Measurements from ENCODE around the gene MN1.

Gene MN1
- 0.10 to 10.1 (median 1.3) reads per million in 17 experiments for total RNA-seq

GRCh38 chr22:27801616-27802345 lies at the start of gene MN1:
MN1 (minus strand) TSS chr22:27801756; CDS start chr22:27800543, 1,213 bp downstream.
- peak; percentile 29 to 62 (median 51) for DNase-seq

DNA sequence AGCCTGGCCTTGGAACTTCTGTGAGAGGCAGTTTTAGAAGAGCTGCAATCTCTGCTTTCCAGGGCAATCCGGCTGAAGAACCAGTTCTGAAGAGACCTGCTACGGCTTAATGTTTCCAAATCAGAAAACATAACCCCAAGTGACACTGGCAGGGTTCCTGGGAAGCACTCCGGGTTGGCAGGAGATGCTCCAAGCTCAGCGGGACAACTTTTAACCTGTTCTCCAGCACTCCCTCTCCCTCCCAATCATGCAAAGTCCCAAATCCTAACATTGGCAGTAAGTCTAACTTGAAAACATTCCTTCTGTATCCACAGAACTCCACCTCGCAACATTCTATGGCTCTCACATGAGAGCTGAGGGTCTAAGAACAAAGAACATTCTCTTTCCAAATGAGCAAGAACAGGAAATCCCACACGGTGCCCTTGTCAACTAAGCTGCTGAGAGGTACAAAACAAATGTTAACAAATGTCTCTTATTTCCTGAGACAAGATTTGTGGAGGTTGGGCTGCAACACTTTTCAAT lies 48.5 kb upstream of the MN1 start:
- no peak for DNase-seq

GRCh38 chr22:27848005-27848404 lies 46.4 kb upstream of the MN1 start:
- no peak for DNase-seq

GRCh38 chr22:27846910-27847309 lies 45.4 kb upstream of the MN1 start:
- no peak for DNase-seq

DNA sequence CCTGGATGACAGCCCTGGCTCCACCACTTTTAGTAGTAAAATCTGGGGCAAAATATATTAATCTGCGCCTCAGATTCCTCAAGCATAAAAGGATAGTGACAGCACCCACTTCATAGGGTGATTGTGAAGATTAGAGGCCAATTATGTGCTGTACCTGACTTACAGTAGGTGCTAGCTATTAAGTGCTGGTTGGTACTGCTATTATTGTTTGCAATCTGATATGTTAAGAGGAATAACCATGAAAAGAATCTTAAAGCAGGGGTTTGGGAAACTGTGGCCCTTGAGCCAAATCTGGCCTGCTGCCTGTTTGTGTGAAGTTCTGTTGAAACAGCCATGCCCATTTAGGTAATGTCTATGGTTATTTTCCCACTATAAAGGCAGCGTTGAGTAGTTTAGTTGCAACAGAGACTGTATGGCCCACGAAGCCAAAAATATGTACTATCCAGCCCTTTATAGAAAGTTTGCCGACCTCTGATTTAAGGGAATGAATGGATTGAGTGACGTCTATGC lies 44.7 kb upstream of the MN1 start:
- no peak for DNase-seq

DNA sequence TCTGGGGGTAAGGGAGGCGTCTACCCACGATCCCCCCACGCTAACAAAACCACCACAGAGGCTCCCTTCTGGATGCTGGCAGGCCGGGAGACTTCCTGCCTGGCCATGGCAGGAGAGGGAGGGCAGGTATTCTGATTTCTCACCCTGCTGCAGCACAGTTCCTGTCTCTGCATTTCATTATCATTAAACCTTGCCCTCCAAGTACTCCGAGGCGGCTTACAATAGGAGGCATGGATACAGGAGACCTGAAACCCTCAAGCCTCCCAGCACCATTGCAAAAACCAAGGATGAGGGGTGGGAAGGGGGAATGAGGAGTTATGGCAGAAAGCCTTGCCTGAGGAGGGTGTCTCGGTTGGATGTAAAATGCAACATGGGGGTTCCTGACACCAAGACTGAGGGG lies 44.1 kb upstream of the MN1 start:
- no peak for DNase-seq

GRCh38 chr22:27844656-27845591 lies 43.4 kb upstream of the MN1 start:
- no peak for DNase-seq

- no peak for DNase-seq
Measured at GRCh38 chr22:27844256-27844655, 42.7 kb upstream of the MN1 start.

- no peak for DNase-seq
Measured at GRCh38 chr22:27843441-27843840, 41.9 kb upstream of the MN1 start.

- DNase-seq = no peak
Measured at GRCh38 chr22:27842669-27843431, 41.3 kb upstream of the MN1 start.

GRCh38 chr22:27842201-27842600 lies 40.6 kb upstream of the MN1 start:
- no peak for DNase-seq

GRCh38 chr22:27840436-27840835 lies 38.9 kb upstream of the MN1 start:
- DNase-seq = no peak

- DNase-seq = no peak
Measured at GRCh38 chr22:27839057-27839660, 37.6 kb upstream of the MN1 start.

- DNase-seq = no peak
Measured at GRCh38 chr22:27836181-27836580, 34.6 kb upstream of the MN1 start.

GRCh38 chr22:27835446-27835845 lies 33.9 kb upstream of the MN1 start:
- no peak for DNase-seq

DNA sequence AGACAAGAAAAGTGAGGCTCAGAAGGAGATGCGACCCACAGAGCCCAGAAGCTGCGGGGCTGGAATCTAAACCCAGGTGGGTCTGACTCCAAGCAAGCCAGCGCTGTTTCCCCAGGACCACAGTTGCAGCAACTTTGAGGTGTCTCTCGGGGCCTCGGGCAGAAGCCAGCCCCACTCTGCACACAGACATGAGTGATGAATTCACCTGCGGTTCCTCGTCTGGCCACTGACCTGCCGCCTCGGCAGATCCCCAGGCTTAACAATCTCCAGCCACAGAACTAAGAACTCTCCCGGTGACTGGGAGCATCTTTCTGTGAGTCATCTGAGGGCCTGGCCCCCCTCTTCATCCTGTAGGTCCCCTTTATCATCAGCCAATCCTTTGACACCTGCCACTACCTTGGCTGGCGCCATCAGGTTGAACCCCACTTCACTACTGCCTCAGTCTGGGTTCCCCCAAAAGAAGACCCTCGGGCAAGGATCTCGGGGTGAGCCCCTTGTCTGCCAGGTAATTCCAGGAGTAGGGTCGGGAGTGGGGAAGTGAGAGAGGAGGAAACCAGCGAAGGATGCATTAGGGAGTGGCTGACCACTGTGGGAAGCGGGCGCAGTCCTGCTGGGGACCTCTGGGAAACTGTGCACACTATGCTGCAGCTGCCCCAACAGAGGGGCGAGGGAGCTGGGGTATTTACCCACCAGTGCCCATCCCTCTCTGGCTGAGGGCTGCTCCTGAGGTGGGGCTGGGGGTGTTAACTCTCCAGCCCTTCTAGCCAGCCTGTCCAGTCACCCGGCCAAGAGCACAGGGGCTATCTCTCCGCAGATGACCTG lies 33.0 kb upstream of the MN1 start:
- no peak for DNase-seq

DNA sequence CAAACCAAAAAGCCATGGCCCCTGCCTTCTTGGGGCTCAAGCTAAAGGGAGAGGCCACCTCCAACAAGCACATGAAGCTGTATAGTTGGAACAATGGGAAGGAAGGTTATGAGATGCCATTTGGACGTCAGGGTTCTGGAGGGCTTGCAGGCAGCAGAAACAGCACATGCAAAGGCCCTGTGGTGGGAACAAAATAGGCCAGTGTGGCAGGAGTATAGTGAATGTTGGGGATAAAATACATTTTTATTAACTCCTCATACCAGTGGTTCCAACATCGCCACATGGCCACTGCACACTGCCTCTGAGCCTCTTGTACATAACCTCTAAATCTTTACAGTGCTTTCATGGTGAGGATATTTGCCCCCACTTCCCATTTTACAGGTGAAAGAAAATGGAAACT lies 32.2 kb upstream of the MN1 start:
- no peak for DNase-seq

- no peak for DNase-seq
Measured at GRCh38 chr22:27832606-27833005, 31.1 kb upstream of the MN1 start.

GRCh38 chr22:27829620-27830019 lies 28.1 kb upstream of the MN1 start:
- DNase-seq = no peak

- no peak for DNase-seq
Measured at GRCh38 chr22:27827604-27828587, 26.3 kb upstream of the MN1 start.
